DOHH2 (cell line): Measurements from ENCODE around the gene CDC42EP1.
"Not testable (repeated sequence)": the region's sequence is repeated elsewhere in the genome, so short reads cannot be mapped to it uniquely, and the experiment has no call there.

Source experiments
- H3F3A ChIP-seq: fragments of 200-600 bp; sonication (generic), shearing (Covaris generic); 2 replicates; pipeline ENCODE4 v1.6.0; 2016; ENCODE audit warnings: antibody characterized with exemption, mild to moderate bottlenecking; ENCODE audit not compliant: control insufficient read depth, insufficient read depth
- H3K27ac ChIP-seq: fragments of 200-600 bp; sonication (generic); 2 replicates; pipeline ENCODE4 v1.5.1; 2014; ENCODE audit warnings: low read depth, mild to moderate bottlenecking, low read length, moderate library complexity
- H3K27me3 ChIP-seq: fragments of 200-600 bp; sonication (generic); 2 replicates; pipeline ENCODE4 v1.6.1; 2014; ENCODE audit warnings: mild to moderate bottlenecking, low read length, mixed read lengths; ENCODE audit not compliant: control insufficient read depth
- H3K36me3 ChIP-seq: fragments of 200-600 bp; sonication (generic); 2 replicates; pipeline ENCODE4 v1.6.1; 2014; ENCODE audit warnings: mild to moderate bottlenecking, low read length, moderate library complexity, mixed read lengths; ENCODE audit not compliant: control insufficient read depth
- H3K4me1 ChIP-seq: fragments of 200-600 bp; sonication (generic); 2 replicates; pipeline ENCODE4 v1.6.1; 2014; ENCODE audit warnings: mild to moderate bottlenecking, low read length, mixed read lengths; ENCODE audit not compliant: control insufficient read depth
- H3K4me2 ChIP-seq: fragments of 200-600 bp; sonication (generic); 2 replicates; pipeline ENCODE4 v1.6.0; 2014; ENCODE audit warnings: mild to moderate bottlenecking, low read length, moderate library complexity
- H3K4me3 ChIP-seq: fragments of 200-600 bp; sonication (generic); 2 replicates; pipeline ENCODE4 v1.5.1; 2014; ENCODE audit warnings: mild to moderate bottlenecking, low read length, mixed read lengths
- H3K79me2 ChIP-seq: fragments of 200-600 bp; sonication (generic); 2 replicates; pipeline ENCODE4 v1.6.1; 2014; ENCODE audit warnings: mild to moderate bottlenecking, low read length, mixed read lengths; ENCODE audit not compliant: control insufficient read depth
- H3K9me2 ChIP-seq: fragments of 200-600 bp; sonication (generic); replicated peaks from 2 replicates; pipeline ENCODE4 v1.6.1; 2014; ENCODE audit warnings: mild to moderate bottlenecking, low read length, mixed read lengths; ENCODE audit not compliant: control insufficient read depth
- H3K9me3 ChIP-seq: fragments of 200-600 bp; sonication (generic); 2 replicates; pipeline ENCODE4 v1.6.1; 2014; ENCODE audit warnings: antibody characterized with exemption, low read length, mixed read lengths; ENCODE audit not compliant: control insufficient read depth, insufficient read depth
- H4K20me1 ChIP-seq: fragments of 200-600 bp; sonication (generic); 2 replicates; pipeline ENCODE4 v1.6.0; 2014; ENCODE audit warnings: low read depth, mild to moderate bottlenecking, antibody characterized with exemption, low read length, moderate library complexity; ENCODE audit not compliant: control insufficient read depth, insufficient read depth
- CTCF ChIP-seq: fragments of 200-600 bp; sonication (generic); IDR thresholded peaks from one replicate; pipeline ENCODE4 v1.5.1; 2014; ENCODE audit warnings: antibody characterized with exemption, mild to moderate bottlenecking, low read depth, low read length; ENCODE audit not compliant: poor library complexity, severe bottlenecking
- EZH2phosphoT487 ChIP-seq: fragments of 200-600 bp; sonication (generic); IDR thresholded peaks from 2 replicates; pipeline ENCODE4 v1.6.1; 2017; ENCODE audit warnings: borderline replicate concordance, mild to moderate bottlenecking, antibody characterized with exemption, low read length, moderate library complexity, mixed read lengths

Gene CDC42EP1

DNA sequence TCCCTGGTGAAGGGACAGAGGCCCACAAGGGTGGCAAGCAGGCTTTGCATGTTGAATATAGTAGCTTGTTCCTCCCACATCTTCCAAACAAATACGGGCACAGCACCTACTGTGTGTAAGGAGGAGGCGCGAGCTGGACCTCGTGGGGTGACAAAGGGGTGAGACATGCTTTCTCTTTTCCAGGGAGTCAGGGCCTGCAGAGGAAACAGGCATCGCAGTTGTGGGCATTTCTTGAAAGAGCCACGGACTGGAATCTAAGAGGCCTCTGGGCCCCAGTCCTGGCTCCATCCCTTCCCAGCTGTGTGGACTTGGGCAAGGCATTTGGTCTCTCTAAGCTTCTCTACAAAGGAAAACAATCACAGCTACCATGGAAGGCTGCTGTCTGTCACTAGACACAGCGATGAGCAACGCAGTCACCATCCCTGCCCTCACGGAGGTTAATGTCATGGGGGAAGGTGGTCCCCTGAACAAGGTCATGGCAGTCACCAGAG lies 13.0 kb upstream of the CDC42EP1 start:
- H4K20me1 ChIP-seq: no peaks in the 10 kb centered on the region
- no peaks in the 10 kb centered on the region for H3K9me2 ChIP-seq
- no peak for TF ChIP-seq EZH2phosphoT487
- TF ChIP-seq CTCF: no peak
- peaks cover 14% of the 10 kb centered on the region for H3K27me3 ChIP-seq
- no peak overlapping the region for H3K4me3 ChIP-seq
- H3K4me2 ChIP-seq: no peak overlapping the region
- no peaks in the 10 kb centered on the region for H3K4me1 ChIP-seq
- no peaks in the 10 kb centered on the region for H3K79me2 ChIP-seq
- H3F3A ChIP-seq: no peaks in the 10 kb centered on the region
- no peaks in the 10 kb centered on the region for H3K9me3 ChIP-seq
- H3K36me3 ChIP-seq: no peaks in the 10 kb centered on the region
- H3K27ac ChIP-seq: no peak overlapping the region

DNA sequence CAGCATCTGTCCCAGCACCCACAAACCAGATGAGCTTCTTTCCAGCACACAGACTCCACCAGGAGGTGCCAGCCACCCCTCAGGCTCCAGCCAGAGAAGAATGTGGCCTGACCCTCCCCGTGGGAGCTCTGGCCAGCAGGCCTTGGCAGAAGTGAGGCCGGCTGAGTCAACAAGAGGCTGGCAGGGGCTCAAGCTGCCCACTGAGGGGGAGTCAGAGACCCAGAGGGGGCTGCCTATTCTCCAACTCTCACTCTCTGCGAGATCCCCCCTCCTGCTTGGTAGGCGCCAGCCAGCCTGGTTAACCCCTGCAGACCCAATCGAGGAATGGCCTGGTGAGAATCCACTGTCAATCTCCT lies 10.6 kb upstream of the CDC42EP1 start:
- Histone ChIP-seq H3K27ac (no peak overlapping the region), H3K79me2 (no peaks in the 10 kb centered on the region), H3K4me3 (no peak overlapping the region), H3K9me3 (no peaks in the 10 kb centered on the region), H4K20me1 (no peaks in the 10 kb centered on the region), H3K9me2 (no peaks in the 10 kb centered on the region), H3K36me3 (no peaks in the 10 kb centered on the region), H3F3A (no peaks in the 10 kb centered on the region), H3K27me3 (peaks cover 11% of the 10 kb centered on the region; the same call in 1 of the 2 replicates), H3K4me2 (no peak overlapping the region), H3K4me1 (no peaks in the 10 kb centered on the region)
- TF ChIP-seq CTCF (no peak), EZH2phosphoT487 (no peak)

DNA sequence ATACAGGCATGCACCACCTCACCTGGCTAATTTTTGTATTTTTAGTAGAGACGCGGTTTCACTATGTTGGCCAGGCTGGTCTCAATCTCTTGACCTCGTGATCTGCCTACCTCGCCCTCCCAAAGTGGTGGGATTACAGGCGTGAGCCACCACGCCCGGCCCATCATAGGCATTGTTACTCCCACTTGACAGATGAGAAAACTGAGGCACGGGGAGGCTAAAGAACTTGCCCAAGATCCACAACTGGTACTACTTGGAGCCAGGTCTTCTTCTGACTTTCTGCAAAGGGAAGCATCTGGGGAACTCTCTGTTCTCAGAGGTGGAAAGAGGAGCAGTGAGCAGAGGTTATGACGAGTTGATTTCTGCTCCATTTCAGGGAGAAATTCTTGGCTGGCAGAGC lies 9.4 kb upstream of the CDC42EP1 start:
- not testable (repeated sequence) for H3K4me2 ChIP-seq, H3K9me2 ChIP-seq, H3K4me3 ChIP-seq, H4K20me1 ChIP-seq, H3K4me1 ChIP-seq, H3K9me3 ChIP-seq, H3K27ac ChIP-seq, H3K27me3 ChIP-seq, H3F3A ChIP-seq, H3K36me3 ChIP-seq, H3K79me2 ChIP-seq

GRCh38 chr22:37551981-37552380 lies 8.3 kb upstream of the CDC42EP1 start:
- no peaks in the 10 kb centered on the region for H4K20me1 ChIP-seq
- no peak overlapping the region for H3K4me3 ChIP-seq
- H3K4me2 ChIP-seq: no peak overlapping the region
- no peak for TF ChIP-seq CTCF
- H3K9me2 ChIP-seq: no peaks in the 10 kb centered on the region
- H3K9me3 ChIP-seq: no peaks in the 10 kb centered on the region
- peaks cover 11% of the 10 kb centered on the region; the same call in 1 of the 2 replicates for H3K27me3 ChIP-seq
- H3K4me1 ChIP-seq: no peaks in the 10 kb centered on the region
- H3K79me2 ChIP-seq: no peaks in the 10 kb centered on the region
- no peaks in the 10 kb centered on the region for H3K36me3 ChIP-seq
- H3K27ac ChIP-seq: no peak overlapping the region
- H3F3A ChIP-seq: no peaks in the 10 kb centered on the region
